ENCODE results near the gene RPH3AL.
A peak's percentile ranks its signal among the peaks of the same experiment; 100 is the strongest.
"Not testable (repeated sequence)": the region's sequence is repeated elsewhere in the genome, so short reads cannot be mapped to it uniquely, and the experiment has no call there.

RPH3AL gene

DNA sequence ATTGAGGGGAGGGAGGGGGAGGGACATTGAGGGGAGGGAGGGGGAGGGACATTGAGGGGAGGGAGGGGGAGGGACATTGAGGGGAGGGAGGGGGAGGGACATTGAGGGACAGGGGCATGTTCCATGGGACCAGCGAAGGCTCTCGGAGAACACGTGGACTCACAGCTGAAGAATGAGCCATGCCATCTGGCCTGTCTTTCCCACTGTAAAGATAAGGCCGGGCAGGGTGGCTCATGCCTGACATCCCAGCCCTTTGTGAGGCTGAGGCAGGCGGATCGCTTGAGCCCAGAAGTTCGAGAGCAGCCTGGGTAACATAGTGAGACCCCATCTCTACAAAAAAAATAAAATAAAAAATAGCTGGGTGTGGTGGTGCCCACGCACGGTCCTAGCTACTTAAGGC, 32.5 kb downstream of the RPH3AL start:
- DNase-seq (ENCODE audit: low read depth in 2 of 2), result no peak

DNA sequence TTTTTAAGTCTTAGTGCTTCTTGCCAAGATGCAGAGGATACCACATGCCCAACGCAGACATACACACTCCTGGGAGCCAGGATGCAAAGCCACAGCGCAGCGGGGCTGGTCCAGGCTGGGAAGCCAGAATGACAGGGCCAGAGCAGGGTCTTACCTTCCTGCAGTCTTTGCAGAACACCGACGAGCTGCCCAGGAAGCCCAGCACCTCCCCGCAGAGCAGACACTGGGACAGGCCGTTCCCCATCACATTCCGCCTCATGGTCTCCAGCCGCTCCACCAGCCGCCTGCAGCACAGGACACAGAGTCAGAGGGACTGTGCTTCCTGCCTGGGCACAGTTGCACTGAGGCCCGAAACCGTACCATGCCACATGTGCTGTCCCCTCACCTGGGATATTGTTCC, 33.3 kb downstream of the RPH3AL start:
- no peak for DNase-seq (ENCODE audit: low read depth in 2 of 2)

DNA sequence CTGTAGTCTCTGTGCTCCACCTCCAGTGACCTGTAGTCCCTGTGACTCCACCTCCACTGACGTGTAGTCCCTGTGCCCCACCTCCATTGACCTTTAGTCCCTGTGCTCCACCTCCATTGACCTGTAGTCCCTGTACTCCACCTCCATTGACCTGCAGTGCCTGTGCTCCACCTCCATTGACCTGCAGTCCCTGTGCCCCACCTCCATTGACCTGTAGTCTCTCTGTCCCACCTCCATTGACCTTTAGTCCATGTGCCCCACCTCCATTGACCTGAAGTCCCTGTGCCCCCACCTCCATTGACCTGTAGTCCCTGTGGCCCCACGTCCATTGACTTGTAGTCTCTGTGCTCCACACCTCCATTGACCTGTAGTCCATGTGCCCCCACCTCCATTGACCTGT, 35.5 kb downstream of the RPH3AL start:
- DNase-seq (ENCODE audit: low read depth in 2 of 2), result not testable (repeated sequence)

DNA sequence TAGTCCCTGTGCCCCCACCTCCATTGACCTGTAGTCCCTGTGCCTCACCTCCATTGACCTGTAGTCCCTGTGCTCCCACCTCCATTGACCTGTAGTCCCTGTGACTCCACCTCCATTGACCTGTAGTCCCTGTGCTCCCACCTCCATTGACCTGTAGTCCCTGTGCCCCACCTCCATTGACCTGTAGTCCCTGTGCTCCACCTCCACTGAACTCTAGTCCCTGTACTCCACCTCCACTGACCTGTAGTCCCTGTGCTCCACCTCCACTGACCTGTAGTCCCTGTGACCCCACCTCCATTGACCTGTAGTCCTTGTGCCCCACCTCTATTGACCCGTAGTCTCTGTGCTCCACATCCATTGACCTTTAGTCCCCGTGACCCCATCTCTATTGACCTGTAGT, 37.2 kb downstream of the RPH3AL start:
- DNase-seq (ENCODE audit: low read depth in 2 of 2), result not testable (repeated sequence)

DNA sequence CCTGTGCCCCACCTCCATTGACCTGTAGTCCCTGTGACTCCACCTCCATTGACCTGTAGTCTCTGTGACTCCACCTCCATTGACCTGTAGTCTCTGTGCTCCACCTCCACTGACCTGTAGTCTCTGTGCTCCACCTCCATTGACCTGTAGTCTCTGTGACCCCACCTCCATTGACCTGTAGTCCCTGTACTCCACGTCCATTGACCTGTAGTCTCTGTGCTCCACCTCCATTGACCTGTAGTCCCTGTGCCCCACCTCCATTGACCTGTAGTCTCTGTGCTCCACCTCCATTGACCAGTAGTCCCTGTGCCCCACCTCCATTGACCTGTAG, 38.0 kb downstream of the RPH3AL start:
- DNase-seq (ENCODE audit: low read depth in 2 of 2), result not testable (repeated sequence)

DNA sequence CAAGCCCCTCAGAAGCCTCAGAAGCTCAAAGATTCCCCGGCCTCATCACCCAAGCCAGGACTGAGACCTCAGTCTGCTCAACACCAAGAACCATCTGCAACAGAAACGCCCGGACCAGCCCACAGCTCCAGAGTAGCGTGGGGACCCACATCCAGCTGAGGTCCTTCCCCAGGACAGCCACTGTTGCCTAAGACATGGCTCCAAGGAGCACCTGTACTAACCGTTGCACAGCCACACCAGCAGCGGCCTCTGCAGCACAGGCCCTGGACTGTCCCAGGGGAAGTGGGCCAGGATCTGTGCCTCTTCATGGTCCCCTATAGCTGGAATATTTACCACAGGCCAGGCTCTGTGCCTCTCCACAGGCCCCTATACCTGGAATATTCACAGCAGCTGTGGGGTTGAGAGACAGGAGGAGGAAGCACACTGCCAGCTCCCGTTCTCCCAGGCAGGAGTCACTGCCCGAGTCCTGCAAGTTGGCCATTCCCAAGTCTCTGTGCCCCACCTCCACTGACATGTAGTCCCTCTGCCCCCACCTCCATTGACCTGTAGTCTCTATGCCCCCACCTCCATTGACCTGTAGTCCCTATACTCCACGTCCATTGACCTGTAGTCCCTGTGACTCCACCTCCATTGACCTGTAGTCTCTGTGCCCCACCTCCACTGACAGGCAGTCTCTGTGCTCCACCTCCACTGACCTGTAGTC, 38.5 kb downstream of the RPH3AL start:
- no peak for DNase-seq (ENCODE audit: low read depth in 2 of 2)

DNA sequence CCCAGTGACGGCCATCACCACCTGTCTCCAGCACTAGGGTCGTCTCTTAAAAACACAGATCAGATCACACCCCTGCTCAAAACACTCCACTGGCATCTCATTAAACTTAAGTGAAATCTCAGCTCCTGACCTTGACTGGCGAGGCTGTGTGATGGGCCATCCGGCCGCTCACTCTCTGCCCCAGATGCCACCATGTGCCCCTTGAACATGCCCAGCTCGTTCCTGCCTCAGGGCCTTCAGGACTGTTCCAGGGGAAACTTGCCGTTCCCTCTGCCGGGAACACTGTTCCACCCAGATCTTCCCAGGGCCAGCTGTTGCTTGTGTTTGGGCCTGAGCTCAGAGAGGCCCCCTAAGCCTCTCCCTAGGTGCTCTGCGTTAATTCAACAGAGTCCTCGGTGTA, 39.4 kb downstream of the RPH3AL start:
- DNase-seq (ENCODE audit: low read depth in 2 of 2), result no peak

DNA sequence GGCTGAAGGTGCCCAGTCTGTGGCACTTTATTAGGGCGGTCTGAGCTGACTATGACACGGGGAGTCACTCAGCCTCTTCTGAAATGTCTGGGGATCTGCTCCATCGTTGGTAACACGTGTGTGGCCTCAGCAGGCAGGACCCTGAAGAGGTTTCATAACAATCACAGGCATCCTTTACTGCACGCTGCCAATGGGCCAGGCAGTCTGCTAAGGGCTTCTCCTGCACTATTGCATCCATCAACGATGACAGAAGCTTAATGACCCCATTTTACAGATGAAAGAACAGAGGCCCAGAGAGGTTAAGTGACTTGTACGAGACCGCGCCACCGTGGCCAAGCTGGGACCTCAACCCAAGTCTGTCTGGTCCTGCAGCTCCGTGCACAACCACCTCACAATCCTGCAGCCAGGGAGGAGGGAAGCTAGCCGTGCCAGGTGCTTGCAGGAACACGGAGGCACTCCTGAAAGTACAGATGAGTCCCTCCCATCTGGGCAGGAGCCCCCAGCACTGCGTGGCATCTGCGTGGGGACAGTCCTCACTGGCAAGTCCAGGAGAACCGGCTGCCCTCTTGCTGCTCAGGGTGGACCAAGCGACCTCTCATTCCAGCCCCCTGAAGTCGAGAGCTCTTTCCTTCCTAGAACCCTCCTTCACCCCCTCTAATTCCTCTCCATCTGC, 40.0 kb downstream of the RPH3AL start:
- DNase-seq (ENCODE audit: low read depth in 2 of 2), result no peak

DNA sequence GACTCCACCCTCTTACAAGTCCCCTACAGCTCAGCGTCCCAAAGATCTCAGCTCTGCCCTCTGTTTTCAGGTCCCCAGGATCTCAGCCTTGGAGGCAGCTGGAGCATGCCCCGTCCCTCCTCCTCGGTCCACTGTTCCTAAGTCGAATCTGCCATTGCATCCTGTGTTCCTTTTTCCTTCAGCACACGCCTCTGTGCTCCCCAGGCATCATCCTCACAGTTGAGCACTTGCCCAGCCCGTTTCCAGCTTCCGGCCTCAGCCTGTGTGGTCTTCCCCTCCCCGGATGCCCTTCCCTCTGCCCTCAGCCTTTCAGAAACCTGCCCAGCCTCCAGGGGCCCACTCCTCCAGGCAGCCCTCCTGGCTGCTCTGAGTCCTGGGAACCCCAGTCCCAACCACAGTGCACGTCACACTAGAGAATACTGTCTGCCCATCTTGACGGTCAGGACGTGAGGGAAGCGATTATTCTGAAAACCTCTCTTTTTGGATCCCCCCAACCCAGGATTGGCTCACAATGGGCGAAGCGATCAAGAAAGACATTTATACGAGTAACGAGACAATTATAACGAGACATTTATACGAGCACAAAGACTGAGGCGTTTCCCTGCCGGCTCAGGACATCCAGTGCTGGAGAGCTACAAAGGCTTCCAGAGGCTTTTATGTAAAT, 41.4 kb downstream of the RPH3AL start:
- DNase-seq (ENCODE audit: low read depth in 2 of 2), result no peak

DNA sequence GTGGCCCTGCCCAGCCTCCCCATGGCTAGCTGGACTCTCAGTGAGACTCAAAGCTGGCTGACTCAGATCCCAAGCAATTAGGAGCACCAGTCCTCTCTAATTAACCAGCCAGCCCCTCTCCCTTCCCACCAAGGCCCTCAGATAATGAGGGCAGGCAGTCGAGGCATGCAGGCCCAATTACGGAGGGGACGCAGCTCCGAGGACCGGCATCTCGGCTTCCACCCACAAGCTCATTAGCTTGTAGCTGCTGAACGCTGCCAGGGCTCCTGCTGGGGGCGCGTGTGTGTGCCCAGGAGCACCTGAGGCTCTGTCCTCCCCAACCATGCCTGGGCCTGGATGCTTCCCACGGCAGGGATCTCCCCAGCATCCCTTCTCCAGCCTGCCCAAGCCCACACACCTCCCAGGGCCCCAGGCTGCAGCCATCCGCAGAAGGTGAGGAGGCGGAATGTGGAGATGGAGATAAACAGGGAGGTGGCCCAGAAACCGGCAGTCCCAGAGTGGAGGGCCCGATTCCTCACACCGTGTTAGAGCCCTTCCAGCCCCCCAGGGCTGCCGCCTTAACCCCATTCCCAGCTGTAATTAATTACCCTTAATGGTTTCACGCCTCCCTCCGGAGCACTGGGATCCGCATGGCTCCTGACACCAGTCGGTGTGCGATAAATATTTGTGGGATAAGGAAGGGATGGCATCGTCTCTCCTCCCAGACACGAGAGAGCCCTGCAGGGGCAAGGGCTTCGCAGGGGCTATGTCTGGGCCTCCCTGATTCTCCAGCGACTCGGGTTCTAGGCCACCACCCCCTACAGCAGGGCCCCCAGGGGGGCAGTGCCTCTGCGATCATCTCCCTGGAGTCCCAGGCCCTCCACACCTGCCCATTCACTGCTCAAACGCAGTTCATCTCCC, 42.2 kb downstream of the RPH3AL start:
- DNase-seq (ENCODE audit: low read depth in 2 of 2), result no peak

DNA sequence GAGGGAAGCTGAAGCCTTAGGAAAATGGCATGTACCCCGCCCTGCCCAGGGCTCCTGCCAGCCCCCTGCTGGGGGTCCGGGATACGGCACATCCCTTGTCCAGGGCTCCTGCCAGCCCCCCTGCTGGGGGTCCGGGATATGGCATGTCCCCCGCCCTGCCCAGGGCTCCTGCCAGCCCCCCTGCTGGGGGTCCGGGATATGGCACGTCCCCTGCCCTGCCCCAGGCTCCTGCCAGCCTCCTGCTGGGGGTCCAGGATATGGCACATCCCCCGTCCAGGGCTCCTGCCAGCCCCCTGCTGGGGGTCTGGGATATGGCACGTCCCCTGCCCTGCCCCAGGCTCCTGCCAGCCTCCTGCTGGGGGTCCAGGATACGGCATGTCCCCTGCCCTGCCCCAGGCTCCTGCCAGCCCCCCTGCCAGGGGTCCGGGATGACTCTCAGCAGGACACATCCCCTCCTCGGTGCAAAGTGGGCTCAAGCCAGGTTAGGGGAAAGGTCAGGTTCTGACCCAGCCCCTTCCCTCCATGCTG, 43.2 kb downstream of the RPH3AL start:
- DNase-seq (ENCODE audit: low read depth in 2 of 2), result peak; percentile 12 to 20

DNA sequence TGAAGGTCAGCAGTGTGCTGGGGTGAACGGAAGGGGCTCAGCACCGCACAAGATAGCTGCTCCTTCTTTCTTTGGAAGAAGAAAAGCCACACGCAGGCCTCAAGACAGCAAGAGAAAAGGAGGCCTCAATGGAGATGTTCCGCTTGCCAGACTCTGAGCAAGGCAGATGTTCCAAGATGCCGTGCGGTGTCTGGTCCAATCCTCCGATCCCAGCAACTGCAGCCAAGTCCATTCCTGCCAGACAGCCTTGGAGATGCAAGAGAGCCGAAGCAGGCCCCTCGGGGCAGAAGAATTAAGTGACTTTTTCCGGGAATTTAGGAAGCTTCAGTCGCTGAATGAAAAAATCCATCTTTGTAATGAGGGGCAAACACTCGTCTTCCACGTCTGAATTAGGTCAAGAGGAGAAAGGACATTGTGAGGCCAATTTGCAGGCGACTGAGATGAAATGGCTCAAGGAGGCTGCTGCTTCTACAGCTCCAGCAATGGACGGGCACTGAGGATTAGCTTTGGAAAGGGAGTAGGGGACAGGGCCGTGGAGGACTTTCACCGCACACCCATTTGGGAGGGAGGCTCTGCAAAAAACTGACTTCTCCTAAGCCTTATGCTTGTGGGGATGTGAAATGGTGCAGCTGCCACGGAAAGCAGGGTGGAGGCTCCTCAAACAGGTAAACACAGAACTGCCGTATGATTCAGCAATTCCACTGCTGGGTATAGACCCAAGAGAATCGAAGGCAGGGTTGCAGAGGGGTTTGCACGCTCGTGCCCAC, 44.7 kb downstream of the RPH3AL start:
- DNase-seq (ENCODE audit: low read depth in 2 of 2), result no peak

DNA sequence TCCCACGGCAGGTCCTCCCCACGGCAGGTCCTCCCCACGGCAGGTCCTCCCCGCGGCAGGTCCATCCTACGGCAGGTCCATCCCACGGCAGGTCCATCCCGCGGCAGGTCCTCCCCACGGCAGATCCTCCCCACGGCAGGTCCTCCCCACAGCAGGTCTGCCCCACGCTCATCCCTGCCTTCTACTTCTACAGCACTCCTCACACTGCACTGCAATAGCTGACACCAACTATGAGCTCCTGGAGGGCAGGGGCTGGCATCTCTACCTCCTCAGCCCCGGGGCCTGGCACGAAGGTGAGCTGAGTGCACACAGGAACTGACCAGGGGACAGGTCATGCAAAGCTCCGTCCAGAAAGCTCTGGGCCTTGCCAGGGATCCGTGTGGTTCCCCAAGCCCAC, 45.3 kb downstream of the RPH3AL start:
- DNase-seq (ENCODE audit: low read depth in 2 of 2), result no peak

DNA sequence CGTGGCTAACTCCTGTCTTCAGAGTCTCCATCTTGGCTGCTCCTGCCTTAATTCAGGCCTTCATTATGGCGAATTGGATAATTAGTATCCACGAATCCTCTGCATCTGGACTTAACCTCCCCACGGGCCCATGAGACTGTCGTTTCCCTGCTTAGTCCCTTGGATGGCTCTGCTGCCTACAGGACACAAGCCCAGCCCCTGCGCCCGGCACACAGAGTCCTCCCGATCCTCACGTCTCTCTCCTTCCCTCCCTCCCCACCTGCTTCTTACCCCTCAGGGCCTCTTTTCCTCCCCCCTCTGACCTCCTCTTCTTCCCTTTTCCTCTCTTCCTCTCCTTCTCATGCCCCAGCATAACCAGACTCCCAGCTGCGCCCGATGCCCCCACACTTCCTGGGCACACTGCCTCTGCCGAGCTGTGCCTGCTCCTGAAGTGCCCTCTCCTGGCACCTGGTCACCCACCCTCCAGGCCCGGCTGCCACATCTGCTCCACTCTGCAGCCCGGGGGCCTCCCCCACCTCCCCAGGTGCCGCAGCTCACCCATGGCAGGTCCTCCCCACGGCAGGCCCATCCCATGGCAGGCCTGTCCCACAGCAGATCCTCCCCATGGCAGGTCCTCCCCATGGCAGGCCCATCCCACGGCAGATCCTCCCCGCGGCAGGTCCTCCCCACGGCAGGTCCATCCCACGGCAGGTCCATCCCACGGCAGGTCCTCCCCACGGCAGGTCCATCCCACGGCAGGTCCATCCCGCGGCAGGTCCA, 45.9 kb downstream of the RPH3AL start:
- DNase-seq (ENCODE audit: low read depth in 2 of 2), result no peak

DNA sequence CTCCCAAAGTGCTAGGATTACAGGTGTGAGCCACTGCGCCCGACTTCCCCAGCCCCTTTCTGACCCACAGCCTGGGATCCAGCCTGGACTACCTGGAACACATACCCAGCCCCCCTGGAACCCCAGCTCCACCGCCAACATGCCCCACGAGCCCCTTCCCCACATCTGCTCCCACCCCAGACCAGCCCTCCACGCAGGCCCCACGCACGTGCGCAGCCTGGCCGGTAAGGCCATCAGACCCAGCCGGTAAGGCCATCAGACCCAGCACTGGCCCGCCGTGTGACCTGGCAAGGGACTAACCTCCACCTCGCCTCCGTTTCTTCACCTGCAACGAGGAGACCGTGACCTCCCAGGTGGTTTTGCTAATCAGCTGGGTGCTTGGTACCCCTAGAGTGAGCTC, 46.5 kb downstream of the RPH3AL start:
- DNase-seq (ENCODE audit: low read depth in 2 of 2), result no peak

DNA sequence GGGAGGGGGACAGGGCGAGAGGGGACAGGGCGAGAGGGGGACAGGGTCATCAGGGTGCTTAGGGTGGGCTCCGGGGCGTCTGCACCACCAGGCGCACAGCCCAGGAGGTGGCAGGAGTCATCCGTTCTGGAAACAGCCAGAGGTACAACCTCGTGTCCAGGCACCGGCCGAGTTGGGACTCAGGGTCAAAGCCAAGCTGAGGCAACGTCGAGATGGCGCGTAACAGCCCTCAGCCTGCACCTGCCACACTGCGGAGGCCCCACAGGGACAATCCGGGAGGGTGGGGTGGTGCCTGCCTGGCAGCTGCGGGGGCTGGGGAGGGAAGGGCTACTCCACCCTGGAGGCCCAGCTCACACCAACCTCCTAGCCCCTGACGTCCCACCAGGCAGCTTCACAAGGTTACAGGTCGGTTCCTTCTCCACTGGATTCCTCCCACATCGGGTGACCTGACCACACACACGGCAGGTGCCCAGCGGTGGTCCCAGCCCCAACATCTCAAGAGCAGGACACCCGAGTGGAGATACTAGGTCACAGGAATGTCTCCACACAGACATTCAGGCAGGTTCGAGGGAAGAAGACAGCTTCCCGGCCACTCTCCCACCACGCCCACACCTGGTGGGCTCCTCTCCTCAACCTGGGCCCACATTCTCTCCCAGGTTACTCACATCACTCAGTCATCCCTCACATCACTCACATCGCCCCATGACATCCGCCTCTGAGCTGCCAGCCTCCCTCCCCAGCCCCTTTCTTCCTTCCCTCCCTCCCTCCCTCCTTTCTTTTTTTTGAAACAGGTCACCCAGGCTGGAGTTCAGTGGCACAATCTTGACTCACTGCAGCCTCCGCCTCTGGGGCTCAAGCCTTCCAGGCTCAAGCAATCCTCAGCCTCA, 47.3 kb downstream of the RPH3AL start:
- DNase-seq (ENCODE audit: low read depth in 2 of 2), result no peak

DNA sequence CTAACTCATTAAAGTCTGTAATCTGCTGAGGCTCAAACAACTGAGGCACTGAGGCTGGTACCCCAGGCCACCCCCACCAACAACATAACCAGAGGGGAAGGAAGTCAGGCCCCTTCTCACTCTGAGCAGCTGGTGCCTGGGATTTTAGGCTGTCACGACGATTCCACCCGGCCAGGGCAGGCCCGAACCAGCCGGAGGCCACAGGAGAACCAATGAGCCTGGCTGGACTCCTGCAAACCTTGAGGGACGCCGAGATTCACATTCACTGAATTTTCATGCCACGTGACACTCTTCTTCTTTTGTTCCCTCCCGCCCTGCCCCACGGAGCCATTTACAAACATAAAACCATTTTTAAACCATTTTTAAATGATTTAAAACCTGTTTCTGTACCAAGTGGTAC, 48.1 kb downstream of the RPH3AL start:
- DNase-seq (ENCODE audit: low read depth in 2 of 2), result no peak

DNA sequence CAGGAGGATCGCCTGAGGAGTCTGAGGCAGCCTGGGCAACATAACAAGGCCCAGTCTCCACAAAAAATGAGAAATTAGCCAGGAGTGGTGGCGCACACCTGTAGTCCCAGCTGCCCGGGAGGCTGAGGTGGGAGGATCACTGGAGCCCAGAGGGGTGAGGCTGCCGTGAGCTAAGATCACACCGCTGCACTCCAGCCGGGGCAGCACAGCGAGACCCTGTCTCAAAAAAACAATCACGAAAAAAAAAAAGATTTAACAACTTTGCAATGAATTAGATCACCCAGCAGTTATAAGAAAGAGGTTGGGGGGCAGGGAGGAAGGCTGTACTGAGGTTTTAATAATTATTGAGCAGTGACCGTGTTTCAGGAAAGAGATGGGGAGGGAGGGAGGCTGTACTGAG, 49.4 kb downstream of the RPH3AL start:
- no peak for DNase-seq (ENCODE audit: low read depth in 2 of 2)

DNA sequence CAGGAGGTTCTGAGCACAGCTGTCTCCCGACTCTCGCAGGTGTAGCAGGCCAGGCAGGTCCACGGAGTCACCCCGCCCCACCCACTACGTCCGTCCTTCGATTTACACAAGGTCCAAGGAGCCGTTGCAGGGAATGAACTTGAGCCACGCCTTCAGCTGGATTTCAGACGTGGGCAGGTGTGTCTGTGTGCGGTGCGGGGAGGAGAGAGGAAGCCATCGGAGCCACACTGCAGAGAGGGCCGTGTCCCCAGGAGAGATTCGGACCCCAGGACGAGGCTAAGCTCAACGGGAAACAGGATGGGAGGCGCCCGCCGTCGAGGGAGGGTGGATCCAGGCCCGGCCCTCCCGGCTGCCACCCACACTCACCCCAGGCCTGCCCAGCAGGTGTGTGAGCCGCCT, 50.3 kb downstream of the RPH3AL start:
- no peak for DNase-seq (ENCODE audit: low read depth in 2 of 2)

Data from stimulated activated CD8-positive, alpha-beta memory T cell treated with anti-CD3 and anti-CD28 coated beads, Interleukin-2, amount 100 ng/mL, for 48 hours (primary cell).